ENCODE data around the gene MRPS27. TPM values are rescaled to one million over a fixed set of nuclear protein-coding genes. Genes with fewer than 3 reads are reported as not detected.

Gene MRPS27
- total RNA-seq, 1 donor from 2014 or later, result 28.2 TPM

GRCh38 chr5:72276219-72276752, 43.8 kb downstream of the MRPS27 start:
- Histone ChIP-seq H3K4me3 (no peak overlapping the region), H3K4me1 (peaks cover 0 to 9% of the 10 kb centered on the region in 2 donors), H3K9me3 (no peaks in the 10 kb centered on the region), H3K36me3 (no peaks in the 10 kb centered on the region), H3K27me3 (no peaks in the 10 kb centered on the region), H3K27ac (no peak overlapping the region)
- intact Hi-C loops (cut with DNase I), result no loop called here
- DNase-seq (ENCODE audit: low spot score in 2 of 2), result no peak
- no peak for TF ChIP-seq CTCF (IDR thresholded peaks at IDR 0.05)

- Histone ChIP-seq H3K9me3 (no peaks in the 10 kb centered on the region), H3K4me3 (no peak overlapping the region), H3K27ac (no peak overlapping the region), H3K27me3 (no peaks in the 10 kb centered on the region), H3K4me1 (no peaks in the 10 kb centered on the region), H3K36me3 (no peaks in the 10 kb centered on the region)
- intact Hi-C loops (cut with DNase I), result no loop called here
- no peak for DNase-seq (ENCODE audit: low spot score in 2 of 2)
- no peak for TF ChIP-seq CTCF (IDR thresholded peaks at IDR 0.05)
Measured at GRCh38 chr5:72273547-72273946, 46.5 kb downstream of the MRPS27 start.

- no peaks in the 10 kb centered on the region for H3K9me3 ChIP-seq
- H3K27ac ChIP-seq, result no peak overlapping the region
- no peak for DNase-seq (ENCODE audit: low spot score in 2 of 2)
- no peaks in the 10 kb centered on the region for H3K27me3 ChIP-seq
- no peak for TF ChIP-seq CTCF (IDR thresholded peaks at IDR 0.05)
- peaks cover 5 to 9% of the 10 kb centered on the region in 2 donors for H3K4me1 ChIP-seq
- H3K4me3 ChIP-seq, result no peak overlapping the region
- intact Hi-C loops (cut with DNase I), result no loop called here
- H3K36me3 ChIP-seq, result no peaks in the 10 kb centered on the region
Measured at GRCh38 chr5:72272398-72272797, 47.6 kb downstream of the MRPS27 start.

- no peaks in the 10 kb centered on the region for H3K27me3 ChIP-seq
- no peak overlapping the region for H3K27ac ChIP-seq
- H3K4me1 ChIP-seq, result peaks cover 5 to 9% of the 10 kb centered on the region in 2 donors
- TF ChIP-seq CTCF (IDR thresholded peaks at IDR 0.05), result no peak
- no peak for DNase-seq (ENCODE audit: low spot score in 2 of 2)
- H3K36me3 ChIP-seq, result no peaks in the 10 kb centered on the region
- no peak overlapping the region for H3K4me3 ChIP-seq
- H3K9me3 ChIP-seq, result no peaks in the 10 kb centered on the region
- intact Hi-C loops (cut with DNase I), result no loop called here
Measured at GRCh38 chr5:72271702-72272101, 48.3 kb downstream of the MRPS27 start.

- TF ChIP-seq CTCF (IDR thresholded peaks at IDR 0.05), result no peak
- Histone ChIP-seq H3K36me3 (no peaks in the 10 kb centered on the region), H3K27me3 (no peaks in the 10 kb centered on the region), H3K27ac (no peak overlapping the region), H3K9me3 (no peaks in the 10 kb centered on the region), H3K4me3 (no peak overlapping the region), H3K4me1 (peaks cover 5 to 10% of the 10 kb centered on the region in 2 donors)
- intact Hi-C loops (cut with DNase I), result no loop called here
- no peak for DNase-seq (ENCODE audit: low spot score in 2 of 2)
Measured at GRCh38 chr5:72270037-72270436, 50.0 kb downstream of the MRPS27 start.

- Histone ChIP-seq H3K4me1 (peaks cover 5 to 13% of the 10 kb centered on the region in 2 donors), H3K27me3 (no peaks in the 10 kb centered on the region)
Measured at GRCh38 chr5:72269411-72269780, 50.6 kb downstream of the MRPS27 start.

More at GRCh38 chr5:72269411-72269780, 50.6 kb downstream of the MRPS27 start:
- H3K9me3 ChIP-seq, result no peaks in the 10 kb centered on the region
- H3K27ac ChIP-seq, result no peak overlapping the region
- TF ChIP-seq CTCF (IDR thresholded peaks at IDR 0.05), result no peak
- H3K36me3 ChIP-seq, result no peaks in the 10 kb centered on the region
- no peak overlapping the region for H3K4me3 ChIP-seq
- DNase-seq (ENCODE audit: low spot score in 2 of 2), result no peak
- intact Hi-C loops (cut with DNase I), result no loop called here

Measured in ascending aorta (tissue), 2 donors.